T1000 (cell line): ENCODE measurements around the gene MON2.
A peak's percentile ranks its signal among the peaks of the same experiment; 100 is the strongest.
"Not testable (repeated sequence)": the region's sequence is repeated elsewhere in the genome, so short reads cannot be mapped to it uniquely, and the experiment has no call there.

Experiments used
- DNase-seq: peaks from one replicate; lab custom pipeline; 2025; ENCODE audit warnings: mixed read lengths; lab: John Stamatoyannopoulos, UW

Gene MON2, protein sequence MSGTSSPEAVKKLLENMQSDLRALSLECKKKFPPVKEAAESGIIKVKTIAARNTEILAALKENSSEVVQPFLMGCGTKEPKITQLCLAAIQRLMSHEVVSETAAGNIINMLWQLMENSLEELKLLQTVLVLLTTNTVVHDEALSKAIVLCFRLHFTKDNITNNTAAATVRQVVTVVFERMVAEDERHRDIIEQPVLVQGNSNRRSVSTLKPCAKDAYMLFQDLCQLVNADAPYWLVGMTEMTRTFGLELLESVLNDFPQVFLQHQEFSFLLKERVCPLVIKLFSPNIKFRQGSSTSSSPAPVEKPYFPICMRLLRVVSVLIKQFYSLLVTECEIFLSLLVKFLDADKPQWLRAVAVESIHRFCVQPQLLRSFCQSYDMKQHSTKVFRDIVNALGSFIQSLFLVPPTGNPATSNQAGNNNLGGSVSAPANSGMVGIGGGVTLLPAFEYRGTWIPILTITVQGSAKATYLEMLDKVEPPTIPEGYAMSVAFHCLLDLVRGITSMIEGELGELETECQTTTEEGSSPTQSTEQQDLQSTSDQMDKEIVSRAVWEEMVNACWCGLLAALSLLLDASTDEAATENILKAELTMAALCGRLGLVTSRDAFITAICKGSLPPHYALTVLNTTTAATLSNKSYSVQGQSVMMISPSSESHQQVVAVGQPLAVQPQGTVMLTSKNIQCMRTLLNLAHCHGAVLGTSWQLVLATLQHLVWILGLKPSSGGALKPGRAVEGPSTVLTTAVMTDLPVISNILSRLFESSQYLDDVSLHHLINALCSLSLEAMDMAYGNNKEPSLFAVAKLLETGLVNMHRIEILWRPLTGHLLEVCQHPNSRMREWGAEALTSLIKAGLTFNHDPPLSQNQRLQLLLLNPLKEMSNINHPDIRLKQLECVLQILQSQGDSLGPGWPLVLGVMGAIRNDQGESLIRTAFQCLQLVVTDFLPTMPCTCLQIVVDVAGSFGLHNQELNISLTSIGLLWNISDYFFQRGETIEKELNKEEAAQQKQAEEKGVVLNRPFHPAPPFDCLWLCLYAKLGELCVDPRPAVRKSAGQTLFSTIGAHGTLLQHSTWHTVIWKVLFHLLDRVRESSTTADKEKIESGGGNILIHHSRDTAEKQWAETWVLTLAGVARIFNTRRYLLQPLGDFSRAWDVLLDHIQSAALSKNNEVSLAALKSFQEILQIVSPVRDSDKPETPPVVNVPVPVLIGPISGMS (N-terminal part only)

DNA sequence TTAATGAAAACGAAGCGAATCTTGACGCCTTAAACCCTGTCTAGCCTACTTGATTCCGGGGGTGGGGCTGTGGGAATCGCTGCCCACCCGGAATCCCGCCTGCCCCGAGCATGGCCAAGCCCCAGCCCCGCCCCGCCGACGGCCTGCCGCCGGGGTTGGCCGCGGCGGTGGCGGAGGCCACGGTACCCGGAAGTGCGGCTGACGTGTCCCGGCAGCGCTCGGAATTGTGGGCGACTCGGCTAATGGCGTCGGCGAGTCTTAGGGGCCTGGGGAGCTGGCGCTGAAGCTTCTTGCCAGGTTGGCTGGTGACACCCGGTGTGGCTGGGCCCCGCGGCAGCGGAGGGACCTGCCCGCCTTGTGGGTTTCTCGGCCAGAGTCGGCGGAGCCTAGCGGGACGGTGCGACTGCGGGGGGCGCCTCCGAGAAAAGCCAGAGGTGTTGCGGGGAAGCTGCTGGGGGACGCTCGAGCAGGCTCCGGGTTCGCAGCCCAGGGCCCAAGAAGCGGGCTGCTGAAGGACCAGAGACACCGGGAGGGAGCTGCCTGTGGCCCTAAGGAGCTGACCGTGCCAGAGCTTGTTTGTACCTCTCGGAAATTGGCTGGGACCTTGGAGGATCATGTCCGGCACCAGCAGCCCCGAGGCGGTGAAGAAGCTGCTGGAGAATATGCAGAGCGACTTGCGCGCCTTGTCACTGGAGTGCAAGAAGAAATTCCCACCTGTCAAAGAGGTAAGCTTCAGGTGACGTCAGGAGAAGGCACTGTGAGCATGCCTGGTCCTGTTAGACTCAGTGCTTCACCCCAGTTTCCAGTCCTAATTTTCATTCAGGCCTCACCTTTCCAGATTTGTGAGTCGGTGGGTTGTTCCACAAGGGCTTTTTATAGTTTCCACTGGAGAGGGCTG is at the start of gene MON2:
Gene MON2 (plus strand): TSS at position 233 of the 898 bp plus-strand sequence. CDS start 382 bp downstream, at position 615.
- DNase-seq, result peak; percentile 83

DNA sequence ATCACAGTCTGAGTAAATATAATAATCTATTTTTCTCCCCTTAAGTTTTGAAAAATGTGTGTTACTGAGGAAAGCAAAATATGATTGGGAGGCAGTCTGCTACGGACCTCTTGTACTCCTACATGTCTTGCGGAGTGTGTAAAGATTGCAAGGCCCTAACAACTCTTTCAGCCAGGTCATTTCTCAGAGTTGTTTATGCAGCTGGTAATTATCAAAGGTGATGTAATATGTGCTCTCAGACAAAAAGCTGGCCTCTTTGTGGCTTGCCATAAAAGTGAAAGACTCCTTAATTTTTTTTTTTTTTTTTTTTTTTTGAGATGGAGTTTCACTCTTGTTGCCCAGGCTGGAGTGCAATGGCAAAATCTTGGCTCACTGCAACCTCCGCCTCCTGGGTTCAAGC is 40.5 kb upstream of the MON2 start:
- DNase-seq, result no peak

DNA sequence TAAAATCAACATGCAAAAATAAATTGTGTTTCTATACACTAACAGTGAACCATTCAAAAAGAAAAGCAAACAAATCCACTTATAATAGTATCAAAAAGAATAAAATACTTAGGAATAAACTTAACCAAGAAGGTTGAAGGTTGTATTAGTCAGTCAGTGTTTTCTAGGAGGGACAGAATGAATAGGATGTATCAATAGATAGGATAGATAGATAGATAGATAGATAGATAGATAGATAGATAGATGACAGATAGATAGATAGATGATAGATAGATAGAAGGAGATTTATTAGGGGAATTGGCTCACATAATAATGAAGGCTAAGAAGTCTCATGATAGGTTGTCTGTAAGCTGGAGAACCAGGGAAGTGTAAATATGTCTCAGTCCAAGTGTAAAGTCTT is 37.2 kb upstream of the MON2 start:
- no peak for DNase-seq

DNA sequence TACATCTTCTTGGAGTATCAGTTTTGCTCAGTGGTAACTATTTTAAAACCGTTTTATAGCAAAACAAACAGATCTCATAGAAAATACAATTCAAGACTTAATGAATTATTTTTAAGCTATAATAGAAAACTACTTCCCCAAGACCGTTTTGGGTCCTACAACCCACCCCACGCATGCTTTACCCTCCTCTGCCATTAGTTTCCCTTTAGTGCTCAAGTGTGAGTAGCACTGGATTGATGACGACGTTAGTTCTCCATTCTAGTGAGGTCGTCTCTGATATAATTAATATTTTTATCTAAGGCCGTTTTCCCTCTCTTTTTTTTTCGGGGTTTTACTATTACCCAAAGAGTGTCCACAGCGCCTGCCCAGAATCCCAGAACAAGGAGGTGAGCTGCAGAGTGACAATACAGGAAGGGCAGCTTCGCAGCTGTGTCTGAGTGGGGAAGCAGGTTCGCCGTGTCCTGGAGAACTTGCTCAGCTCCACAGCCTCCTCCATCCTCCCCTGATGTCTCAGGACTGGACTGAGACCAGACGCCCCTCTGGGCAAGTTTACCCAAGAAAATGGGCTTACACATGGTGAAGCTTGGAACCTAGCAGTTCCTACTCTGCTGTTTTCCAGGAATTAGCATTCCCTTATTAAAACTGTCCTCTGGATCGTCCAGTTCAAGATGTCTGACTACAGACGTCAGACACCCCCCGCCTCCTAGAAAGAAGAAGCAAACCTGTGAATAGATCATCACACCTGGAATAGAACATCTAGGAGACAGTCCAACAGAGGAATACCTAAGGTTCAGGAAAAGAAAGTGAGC is 31.9 kb upstream of the MON2 start:
- DNase-seq, result no peak

DNA sequence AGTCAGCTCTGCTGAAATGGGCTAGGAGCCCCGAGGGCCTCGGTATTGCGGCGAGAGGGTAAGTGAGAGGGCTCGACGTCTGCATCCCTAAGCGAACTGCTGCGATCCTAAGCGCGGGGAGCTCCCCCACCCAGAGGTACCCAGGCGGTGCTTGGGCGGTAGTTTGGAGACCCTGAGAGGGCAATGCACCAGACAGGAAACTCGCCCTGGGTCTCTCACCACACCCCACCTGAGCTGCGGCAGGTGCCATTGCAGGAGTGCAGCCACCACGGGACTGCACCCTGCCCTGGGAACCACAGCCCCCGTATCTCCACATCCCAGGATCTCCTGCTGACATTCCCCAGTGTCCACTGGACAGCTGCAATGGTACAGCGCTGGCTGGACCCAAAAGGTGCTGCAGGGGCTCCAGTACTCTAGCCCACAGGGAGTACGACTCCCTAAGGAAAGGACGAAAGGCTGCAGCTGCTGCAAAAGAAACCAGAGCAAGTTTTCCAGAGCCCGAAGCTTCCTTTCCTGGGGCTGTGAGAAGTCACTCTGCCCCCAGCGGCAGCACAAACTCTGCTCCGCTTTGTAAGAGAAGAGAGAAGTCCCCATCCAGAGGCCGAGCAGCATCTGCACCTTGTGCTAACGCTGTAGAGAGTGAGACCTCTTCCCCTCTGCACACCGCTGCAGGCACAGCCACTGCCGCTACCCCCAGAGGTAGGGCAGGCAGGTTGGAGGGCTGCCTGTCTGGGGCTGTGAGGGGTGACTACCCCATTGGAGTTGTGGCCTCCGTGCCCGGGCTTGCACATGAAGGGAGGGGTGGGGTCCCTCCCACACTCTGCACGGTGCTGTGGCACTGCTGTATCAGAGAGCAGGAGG is 31.1 kb upstream of the MON2 start:
- DNase-seq, result no peak

DNA sequence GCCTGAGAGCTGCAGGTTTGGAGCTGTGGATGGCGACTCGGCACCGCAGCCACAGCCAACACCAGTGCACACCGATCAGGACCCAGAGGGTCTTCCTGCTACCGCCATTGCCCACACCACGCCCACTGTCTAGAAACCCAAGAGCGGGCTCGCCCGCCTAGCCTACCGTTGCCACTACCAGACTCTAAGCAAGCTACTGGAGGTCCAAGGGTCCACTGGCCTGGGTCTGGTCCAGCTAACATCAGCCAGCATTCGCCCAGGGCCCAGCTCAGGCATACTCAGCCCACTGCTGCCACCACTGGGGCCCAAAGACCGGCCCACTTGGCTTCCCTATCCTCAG is 30.5 kb upstream of the MON2 start:
- DNase-seq, result no peak

DNA sequence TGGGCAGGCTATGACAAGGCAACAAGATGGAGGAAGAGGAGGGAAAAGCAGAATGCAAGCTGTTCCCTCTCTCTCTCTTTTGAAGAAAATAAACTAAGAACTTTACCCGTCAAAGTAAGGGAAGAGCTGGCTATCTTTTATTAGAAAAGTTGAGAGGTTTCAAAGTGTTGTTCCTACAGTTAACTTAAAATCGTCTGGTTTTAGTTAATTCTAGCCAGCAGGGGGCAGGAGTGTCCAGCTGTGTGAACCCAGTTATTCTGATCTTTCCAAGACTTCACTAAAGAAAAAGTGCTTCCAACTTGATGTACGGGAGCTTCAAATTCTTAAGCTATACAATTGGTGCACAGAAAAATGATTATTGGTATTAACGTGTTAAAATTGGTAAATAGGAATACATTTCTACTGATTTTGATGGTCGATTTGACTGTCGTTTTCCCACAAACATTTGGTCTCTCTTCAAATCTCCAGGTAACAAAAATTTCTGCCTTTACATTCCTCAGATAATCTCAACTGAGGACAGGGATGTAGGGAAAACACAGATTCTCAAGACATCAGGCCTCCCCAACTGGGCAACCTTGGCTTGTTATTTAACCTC is 28.4 kb upstream of the MON2 start:
- no peak for DNase-seq

DNA sequence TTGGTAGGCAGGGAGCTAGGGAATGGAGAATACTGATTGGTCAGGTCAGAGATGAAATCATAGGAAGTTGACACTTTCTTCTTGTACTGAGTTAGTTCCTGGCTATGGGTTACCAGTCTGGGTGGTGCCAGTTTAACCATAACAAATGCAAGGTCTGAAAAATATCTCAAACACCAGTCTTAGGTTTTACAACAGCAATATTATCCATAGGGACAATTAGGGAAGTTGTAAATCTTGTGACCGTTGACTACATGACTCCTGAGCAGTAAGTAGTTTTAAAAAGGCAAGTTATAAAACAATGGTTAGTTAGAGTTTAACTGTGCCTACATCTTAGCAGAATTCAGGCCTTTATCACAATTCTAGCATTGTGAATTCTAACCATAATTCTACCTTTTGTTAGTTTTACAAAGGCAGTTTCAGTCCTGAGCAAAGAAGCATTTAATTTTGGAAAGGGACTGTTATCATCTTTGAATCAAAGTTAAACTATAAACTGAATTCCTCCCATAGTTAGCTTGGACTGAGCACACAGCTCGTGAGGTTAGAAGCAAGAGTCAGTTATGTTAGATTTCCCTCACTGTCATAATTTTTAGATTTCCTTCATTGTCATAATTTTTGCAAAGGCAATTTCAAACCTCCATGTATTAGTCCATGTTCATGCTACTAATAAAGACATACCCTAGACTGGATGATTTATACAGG is 19.7 kb upstream of the MON2 start:
- no peak for DNase-seq

DNA sequence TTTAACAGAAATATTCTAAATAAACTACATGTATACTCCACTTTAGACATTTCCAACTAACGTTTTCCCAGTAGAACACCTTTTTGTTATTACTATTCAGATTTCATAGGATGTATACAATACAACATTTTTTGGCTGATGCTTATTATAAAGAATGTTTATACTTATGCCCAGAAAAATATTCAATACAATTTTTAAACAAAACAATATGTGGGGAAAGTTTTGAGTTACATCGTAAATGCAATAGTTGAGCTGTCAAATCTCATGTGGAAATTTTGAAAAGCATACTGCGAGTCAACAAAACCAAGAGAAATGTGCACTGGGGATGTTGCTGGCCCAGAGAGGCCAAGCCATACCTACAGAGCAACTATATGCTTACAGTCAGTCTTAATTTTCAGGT is 18.2 kb upstream of the MON2 start:
- DNase-seq, result no peak

DNA sequence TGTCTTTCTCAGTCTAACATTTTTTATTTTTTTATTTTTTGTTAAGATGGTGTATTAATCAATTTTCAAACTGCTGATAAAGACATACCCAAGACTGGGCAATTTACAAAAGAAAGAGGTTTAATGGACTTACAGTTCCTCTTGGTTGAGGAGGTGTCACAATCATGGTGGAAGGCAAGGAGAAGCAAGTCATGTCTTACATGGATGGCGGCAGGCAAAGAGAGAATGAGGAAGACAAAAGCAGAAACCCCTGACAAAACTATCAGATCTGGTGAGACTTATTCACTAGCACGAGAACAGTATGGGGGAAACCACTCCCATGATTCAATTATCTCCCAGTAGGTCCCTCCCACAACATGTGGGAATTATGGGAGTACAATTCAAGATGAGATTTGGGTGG is 11.2 kb upstream of the MON2 start:
- not testable (repeated sequence) for DNase-seq

DNA sequence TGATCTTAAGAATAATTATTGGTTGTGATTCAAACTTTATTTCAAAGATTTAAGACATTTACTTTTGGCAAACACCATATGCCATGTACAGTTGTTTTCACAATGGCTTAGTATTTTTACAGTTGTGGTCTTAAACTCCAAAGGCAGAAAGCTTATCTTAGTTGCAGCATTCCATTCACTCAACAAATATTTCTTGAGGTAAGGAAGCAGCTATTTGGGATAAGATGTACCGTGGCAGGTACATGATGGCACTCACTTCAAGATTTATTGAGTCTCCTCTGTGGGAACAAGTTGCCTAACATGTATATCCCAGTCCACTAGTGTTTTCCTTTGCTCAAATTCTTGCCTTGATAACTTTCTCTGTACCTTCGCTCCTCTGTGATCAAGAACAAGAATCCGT is 8.0 kb upstream of the MON2 start:
- no peak for DNase-seq

DNA sequence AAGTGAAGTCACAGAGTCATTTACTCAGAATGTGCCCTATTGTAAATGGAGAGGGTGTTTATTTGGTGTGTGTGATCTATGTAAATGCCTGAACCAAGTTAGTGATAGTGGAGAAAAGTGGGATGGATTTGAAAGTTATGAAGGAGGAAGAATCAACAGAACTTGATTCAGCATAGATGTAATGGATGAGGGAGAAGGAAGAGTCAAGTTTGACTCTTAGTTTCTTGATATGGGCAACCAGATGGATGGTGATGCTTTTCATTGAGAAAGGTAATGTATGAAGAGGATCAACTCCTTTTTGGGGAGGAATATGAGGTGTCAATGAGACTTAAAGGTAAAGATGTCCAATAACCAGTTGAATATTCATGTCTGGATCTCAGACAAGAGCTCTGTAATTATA is 6.7 kb upstream of the MON2 start:
- DNase-seq, result no peak

DNA sequence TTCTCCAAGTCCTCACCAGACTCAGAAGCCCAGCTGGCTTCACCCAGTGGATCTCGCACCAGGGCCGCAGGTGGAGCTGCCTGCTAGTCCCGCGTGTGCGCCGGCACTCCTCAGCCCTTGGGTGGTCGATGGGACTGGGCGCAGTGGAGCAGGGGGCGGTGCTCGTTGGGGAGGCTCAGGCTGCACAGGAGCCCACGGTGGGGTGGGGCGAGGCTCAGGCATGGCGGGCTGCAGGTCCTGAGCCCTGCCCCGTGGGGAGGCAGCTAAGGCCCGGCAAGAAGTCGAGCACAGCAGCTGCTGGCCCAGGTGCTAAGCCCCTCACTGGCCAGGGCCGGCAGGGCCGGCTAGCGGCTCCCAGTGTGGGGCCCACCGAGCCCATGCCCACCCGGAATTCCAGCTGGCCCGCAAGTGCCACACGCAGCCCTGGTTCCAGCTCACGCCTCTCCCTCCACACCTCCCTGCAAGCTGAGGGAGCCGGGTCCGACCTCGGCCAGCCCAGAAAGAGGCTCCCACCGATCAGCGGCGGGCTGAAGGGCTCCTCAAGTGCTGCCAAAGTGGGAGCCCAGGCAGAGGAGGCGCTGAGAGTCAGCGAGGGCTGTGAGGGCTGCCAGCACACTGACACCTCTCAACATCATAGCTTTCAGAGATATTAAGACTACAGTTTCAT is 5.3 kb upstream of the MON2 start:
- DNase-seq, result not testable (repeated sequence)

DNA sequence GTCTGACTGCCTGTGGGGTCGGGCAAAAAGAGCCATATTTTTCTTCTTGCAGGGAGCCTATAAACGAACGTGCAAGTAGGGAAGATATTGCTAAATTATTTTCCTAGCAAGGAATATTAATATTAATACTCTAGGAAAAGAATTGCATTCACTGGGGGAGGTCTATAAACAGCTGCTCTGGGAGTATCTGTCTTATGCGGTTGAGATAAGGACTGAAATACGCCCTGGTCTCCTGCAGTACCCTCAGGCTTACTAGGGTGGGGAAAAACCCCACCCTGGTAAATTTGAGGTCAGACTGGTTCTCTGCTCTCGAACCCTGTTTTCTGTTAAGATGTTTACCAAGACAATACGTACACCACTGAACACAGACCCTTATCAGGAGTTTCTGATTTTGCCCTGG is 3.4 kb upstream of the MON2 start:
- DNase-seq, result not testable (repeated sequence)

DNA sequence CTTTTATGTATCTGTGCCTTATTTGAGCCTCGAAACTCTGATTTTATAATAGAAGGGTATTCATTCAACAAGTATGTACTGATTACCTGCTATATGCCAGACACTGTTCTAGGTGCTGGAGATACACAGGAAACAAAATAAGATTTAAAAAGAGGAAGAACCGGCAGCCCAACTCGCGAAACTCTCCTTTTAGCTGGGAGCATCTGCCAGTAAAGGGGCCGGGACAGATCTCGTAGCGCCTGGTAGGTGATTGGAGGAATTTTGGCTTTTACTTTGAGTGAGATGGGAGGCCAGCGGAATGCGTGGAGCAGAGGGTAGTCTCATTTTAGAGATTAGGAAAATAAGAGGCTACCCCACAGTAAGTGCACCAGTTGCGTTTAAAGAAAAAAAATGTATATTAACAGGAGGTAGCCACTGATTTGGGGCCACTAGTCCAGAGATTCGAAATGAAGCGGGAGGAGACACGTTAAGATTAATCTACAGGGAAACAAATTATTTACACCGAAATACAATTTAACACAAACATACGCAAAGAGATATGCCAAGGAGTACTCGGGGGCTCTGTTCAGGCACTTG is 520 bp upstream of the MON2 start:
- no peak for DNase-seq

DNA sequence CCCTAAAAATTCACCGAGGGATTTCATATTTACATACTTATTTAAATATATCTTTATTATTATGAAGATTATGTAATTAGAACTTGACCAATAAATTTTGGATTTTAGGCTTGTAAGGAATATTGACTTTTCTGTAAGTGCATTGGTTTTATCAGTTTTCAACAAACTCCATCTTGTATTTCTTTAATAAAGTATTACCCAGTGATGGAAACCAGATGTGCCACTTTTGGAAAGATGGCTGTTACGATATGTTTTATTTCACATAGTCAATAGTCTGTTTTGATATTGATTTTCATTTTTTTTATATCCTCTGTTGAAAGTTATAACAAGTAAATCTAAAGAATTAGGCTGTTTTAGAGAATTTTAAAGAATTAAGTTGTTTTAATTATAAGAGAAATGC is 1.8 kb downstream of the MON2 start:
- DNase-seq, result no peak

DNA sequence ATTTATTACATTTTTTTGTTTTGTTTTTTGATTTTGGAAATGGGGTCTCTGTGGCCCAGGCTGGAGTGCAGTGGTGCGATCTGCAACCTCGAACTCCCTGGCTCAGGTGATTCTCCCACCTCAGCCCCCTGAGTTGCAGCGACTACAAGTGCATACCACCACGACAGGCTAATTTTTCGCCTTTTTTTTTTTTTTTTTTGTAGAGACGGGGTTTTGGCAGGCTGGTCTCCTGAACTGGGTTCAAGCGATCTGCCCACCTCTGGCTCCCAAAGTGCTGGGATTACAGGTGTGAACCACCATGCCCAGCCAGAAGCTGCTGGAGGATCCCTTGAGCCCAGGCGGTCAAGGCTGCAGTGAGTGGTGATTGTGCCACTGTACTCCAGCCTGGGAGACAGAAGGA is 2.3 kb downstream of the MON2 start:
- no peak for DNase-seq

DNA sequence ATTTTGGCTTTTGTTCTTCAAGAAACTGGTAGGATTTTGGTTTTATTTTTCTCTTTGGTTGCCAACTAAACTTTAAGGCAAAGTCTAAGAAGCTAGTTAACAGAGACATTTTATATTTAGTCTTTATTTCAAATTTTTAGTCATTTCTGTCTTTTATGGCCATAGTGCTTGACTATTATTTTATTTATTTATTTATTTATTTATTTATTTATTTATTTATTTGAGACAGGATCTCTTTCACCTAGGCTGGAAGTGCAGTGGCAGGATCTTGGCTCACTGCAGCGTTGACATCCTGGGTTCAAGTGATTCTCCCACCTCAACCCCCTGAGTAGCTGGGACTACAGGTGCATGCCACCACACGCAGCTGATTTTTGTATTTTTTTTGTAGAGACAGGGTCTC is 3.1 kb downstream of the MON2 start:
- DNase-seq, result no peak
